Measurements from ENCODE around the gene NEGR1.

GRCh38 chr1:71586030-71586429, 696.3 kb downstream of the NEGR1 start:
- TF ChIP-seq, protein P1, sequence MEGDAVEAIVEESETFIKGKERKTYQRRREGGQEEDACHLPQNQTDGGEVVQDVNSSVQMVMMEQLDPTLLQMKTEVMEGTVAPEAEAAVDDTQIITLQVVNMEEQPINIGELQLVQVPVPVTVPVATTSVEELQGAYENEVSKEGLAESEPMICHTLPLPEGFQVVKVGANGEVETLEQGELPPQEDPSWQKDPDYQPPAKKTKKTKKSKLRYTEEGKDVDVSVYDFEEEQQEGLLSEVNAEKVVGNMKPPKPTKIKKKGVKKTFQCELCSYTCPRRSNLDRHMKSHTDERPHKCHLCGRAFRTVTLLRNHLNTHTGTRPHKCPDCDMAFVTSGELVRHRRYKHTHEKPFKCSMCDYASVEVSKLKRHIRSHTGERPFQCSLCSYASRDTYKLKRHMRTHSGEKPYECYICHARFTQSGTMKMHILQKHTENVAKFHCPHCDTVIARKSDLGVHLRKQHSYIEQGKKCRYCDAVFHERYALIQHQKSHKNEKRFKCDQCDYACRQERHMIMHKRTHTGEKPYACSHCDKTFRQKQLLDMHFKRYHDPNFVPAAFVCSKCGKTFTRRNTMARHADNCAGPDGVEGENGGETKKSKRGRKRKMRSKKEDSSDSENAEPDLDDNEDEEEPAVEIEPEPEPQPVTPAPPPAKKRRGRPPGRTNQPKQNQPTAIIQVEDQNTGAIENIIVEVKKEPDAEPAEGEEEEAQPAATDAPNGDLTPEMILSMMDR (conservative IDR thresholded peaks at IDR 0.05) = no peak
- no peak for TF ChIP-seq EZH2 (IDR thresholded peaks at IDR 0.05; ENCODE audit: low read depth)

All from PC-9 (cell line).